Keratinocyte (primary cell): ENCODE results near the gene CCR9.

Experiments
- CTCF ChIP-seq, 3 experiments: IDR thresholded peaks in 1 of 3; conservative IDR thresholded peaks in 1 of 3; optimal IDR thresholded peaks in 1 of 3; 2 replicates in 2 of 3; 3 replicates in 1 of 3; pipeline versions ENCODE3 to v1.5.1; 2011; ENCODE audit warnings: low read length in 3 of 3, mild to moderate bottlenecking in 3 of 3, moderate library complexity in 2 of 3, control low read depth in 1 of 3, inconsistent platforms in 1 of 3; ENCODE audit not compliant: insufficient read depth in 2 of 3; ENCODE audit errors: extremely low read depth in 1 of 3
- EZH2 ChIP-seq: IDR thresholded peaks from one replicate; pipeline ENCODE4 v1.6.1; 2012; ENCODE audit warnings: inconsistent platforms, mild to moderate bottlenecking, low read length, moderate library complexity

GRCh38 chr3:45929042-45929679, 42.8 kb downstream of the CCR9 start:
- TF ChIP-seq CTCF (optimal IDR thresholded peaks at IDR 0.05 in 1 of 3, IDR thresholded peaks at IDR 0.05 in 1 of 3, conservative IDR thresholded peaks at IDR 0.05 in 1 of 3; ENCODE audit: extremely low read depth in 1 of 3, insufficient read depth in 2 of 3, low read length in 3 of 3), result peak; percentile 74 to 88 (median 85)
- TF ChIP-seq EZH2, result no peak
